Brain pericyte (primary cell): ENCODE measurements around the gene CLEC2D.
"Not testable (repeated sequence)": the region's sequence is repeated elsewhere in the genome, so short reads cannot be mapped to it uniquely, and the experiment has no call there.

ENCODE experiments used
- DNase-seq: peaks from one replicate; pipeline ENCODE4 v3.0.0-alpha.2; 2012; ENCODE audit warnings: low read depth, low spot score

CLEC2D gene

DNA sequence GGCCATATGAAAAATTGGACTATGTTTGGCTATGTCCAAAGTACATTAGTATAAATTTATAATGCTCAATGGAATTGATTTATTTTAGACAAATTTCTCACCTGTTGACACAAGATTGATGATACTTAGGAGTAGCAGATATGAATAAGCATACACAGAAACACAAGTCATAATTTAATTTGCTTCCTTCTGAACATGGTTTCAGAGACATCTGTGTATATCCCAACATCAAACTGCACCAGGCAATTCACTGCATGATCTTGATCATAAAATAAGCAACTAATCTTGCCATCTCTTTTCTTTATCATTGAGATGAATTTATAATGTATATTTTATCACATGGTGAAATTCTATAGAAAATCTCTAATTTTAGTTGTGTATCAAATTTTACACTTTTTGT is 59.6 kb downstream of the CLEC2D start:
- DNase-seq, result no peak

GRCh38 chr12:9730011-9730410 is 60.5 kb downstream of the CLEC2D start:
- DNase-seq, result no peak

DNA sequence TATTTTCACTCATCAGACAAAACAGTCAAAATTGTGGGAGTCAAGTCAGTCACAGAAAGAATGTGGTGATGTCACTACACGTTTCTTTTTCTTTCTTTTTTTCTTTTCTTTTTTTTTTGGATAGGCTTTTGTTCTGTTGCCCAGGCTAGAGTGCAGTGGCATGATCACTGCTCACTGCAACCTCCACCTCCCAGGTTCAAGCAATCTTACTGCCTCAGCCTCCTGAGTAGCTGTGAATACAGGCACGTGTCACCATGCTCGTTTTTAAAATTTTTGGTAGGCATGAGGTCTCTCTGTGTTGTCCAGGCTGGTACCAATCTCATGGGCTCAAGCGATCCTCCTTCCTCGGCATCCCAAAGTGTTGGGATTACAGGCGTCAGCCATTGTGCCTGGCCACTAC is 61.1 kb downstream of the CLEC2D start:
- DNase-seq, result no peak

GRCh38 chr12:9731393-9731792 is 61.9 kb downstream of the CLEC2D start:
- DNase-seq, result no peak

DNA sequence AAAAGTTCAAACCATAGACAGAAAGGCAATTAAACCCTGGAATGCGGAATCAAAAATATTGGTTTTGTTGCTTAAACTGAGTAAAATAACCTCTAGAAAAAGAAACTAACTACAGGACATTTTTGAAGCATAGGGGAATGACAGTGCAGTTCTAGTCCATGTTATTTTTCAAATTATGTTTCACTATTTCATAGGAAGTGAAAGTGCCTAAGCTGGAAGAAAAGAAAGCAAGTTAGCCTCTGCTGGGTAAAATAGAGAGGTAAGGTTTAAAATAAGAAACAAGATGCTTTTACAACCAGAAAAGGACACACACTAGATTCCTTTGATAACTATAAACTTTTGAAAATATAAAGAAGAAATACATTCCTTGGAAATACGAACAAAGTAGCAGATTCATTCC is 62.3 kb downstream of the CLEC2D start:
- no peak for DNase-seq

DNA sequence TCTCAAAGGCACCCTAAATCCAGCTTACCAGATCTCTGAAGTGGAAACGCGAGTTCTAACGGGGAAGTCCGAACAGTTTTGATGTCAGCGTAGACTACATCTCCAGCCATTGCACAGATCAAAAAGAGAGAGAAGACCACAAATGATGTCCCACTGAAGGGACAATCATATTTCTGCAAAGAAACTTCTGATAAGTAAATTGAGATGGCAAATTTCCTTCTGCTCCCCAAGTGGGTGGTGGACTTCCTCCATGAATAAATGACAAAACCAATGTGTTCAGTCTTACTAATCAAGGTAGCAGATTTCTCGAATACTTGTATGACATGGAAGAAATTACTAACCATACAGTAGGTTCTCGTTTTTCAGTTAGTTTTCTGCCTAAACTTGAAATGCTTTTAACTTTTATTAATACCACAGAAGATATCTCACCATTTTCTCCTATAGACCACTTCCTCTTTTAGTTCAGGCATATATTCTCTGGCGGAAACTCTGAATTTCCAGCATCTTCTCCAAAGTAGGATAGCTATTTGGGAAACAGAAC is 63.5 kb downstream of the CLEC2D start, which contains the start of gene CLECL1:
Gene CLECL1 (minus strand): TSS at position 177 of the 541 bp plus-strand sequence.
- no peak for DNase-seq

DNA sequence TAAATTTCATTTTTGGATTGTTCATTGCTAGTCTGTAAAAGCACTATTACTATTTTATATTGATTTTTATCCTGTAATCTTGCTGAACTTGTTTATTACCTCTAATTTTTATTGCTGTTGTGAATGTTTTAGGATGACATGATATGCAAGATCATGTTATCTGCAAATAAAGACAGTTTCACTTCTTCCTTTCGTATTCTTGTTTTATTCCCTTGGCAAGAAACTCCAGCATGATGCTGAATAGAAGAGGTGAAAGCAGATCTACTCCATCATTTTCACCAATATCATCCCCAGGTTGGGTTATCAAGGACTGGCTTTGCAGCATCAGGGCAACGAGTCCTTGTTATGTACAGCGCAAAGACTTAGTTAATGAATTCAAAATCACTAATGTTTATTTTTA is 66.1 kb downstream of the CLEC2D start:
- no peak for DNase-seq

DNA sequence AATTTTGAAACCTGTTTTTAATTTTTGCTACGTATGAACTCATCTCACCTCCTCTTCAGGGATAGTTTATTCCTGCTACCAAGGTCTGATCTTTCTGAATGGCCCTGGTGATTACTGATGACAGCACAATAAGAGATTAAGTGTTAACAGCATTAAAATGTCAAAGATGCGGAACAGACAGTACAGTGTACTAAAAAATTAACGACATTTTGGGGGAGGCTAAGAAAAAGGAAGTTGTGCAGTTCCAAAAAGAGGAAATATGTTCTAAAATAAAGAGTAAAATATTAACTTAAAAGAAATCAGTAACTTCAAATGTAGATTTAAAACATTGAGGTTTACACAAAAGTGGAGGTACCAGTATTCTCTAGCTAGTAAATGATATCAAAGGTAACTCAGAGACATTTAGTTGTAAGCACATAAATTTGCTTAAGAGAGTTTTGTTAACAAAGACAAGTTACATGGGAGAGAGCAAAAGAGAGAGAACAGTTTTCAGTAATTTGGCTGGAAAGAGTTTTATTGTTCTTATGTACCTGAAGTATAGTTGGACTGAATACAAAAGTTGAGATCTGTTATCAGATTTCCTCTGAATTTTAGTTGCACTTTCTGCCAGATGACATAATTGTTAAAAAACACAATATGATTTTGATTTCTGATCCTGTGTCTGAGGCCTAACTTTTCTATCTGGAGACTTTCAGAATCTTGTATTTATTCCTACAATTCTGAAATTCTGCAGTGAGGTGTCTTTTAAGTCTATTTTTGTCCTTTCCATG is 67.6 kb downstream of the CLEC2D start:
- no peak for DNase-seq

GRCh38 chr12:9738905-9739304 is 69.4 kb downstream of the CLEC2D start:
- DNase-seq, result not testable (repeated sequence)

GRCh38 chr12:9739404-9740105 is 70.0 kb downstream of the CLEC2D start:
- not testable (repeated sequence) for DNase-seq

DNA sequence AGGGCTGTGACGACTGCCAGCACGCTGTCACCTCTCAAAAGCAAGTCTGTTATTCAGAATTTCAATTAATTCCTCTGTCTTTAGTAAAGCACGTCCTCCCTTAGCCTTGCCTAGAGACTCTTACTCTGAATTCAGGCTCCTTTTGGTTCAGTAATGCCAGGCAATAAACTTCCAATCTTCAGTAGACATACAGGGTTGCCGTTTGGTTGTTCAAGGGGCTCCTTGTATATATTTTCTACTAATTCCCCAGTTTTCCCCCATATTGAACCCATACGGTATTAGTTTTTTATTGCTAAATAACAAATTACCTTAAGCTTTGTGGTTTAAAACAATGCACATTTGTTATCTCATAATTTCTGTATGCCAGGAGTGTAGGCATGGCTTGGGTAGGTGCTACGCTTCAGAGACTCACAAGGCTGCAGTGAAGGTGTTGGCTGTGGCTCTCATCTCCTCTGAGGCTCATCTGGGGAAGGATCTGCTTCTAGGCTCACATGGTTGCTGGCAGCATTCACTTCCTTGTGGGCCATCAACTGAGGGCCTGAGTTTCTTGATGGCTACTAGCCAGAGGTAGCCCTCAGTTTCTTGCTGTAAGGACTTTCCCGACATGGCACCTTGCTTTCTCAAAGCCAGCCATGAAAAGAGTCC is 70.7 kb downstream of the CLEC2D start:
- no peak for DNase-seq

- no peak for DNase-seq
Observed at GRCh38 chr12:9741726-9742125, 72.2 kb downstream of the CLEC2D start.

GRCh38 chr12:9742661-9743060 is 73.1 kb downstream of the CLEC2D start:
- DNase-seq, result no peak

DNA sequence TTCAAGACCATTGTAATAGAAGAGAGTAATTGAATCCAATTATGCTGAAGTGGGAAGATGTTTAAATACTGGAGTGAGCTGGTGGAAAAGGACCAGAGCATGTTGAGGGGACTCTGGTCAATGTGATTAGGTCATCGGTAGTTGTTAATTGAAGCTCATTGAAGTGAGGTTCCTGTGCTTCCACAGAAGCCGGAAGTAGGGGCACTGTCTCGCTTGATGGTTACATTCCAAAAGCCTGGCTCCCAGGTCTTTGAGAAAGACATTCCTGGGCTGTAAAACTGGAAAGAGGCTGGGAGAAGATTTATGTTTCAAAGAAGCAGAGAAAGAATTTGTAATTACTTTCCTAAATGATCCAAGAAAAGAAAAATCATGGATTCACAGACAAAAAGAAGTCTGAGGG is 75.7 kb downstream of the CLEC2D start:
- DNase-seq, result no peak
